IMR-90 (cell line): ENCODE measurements around the gene EYS. TPM values are rescaled to one million over a fixed set of nuclear protein-coding genes. Genes with fewer than 3 reads are reported as not detected.

ENCODE experiments used
- ATAC-seq: fragments of 200-7000 bp; cut with Tn5 transposase; 2 replicates; pipeline ENCODE4 v1.9.1; 2020; ENCODE audit warnings: low read depth, mild to moderate bottlenecking, moderate library complexity
- BruUV-seq: library from RNA; stranded (reverse); fragments of 400-500 nt; replicated peaks from 2 replicates; lab custom pipeline; 2021; lab: Mats Ljungman, UMichigan
- CTCF ChIA-PET: fragments of 300-600 bp; formaldehyde crosslinking; extraction: SDS; loops from one replicate; lab custom pipeline; 2021; ENCODE audit warnings: antibody characterized with exemption; lab: Yijun Ruan, JAX
- POLR2A ChIA-PET: fragments of 300-600 bp; sonication (Branson Sonifier 250); formaldehyde crosslinking; loops from one replicate; lab custom pipeline; 2022; ENCODE audit warnings: antibody characterized with exemption; ENCODE audit not compliant: unreplicated experiment; lab: Charles Lee
- DNase-seq: peaks from one replicate; pipeline ENCODE4 v3.0.0; 2013
- H2AFZ ChIP-seq: replicated peaks from 2 replicates; pipeline ENCODE3; 2013; ENCODE audit warnings: low read length, mild to moderate bottlenecking; ENCODE audit not compliant: poor library complexity
- H2AK5ac ChIP-seq: 2 replicates; pipeline ENCODE4 v1.6.1; 2013; ENCODE audit warnings: low read depth, low read length, inconsistent platforms
- H2AK9ac ChIP-seq: replicated peaks from 2 replicates; pipeline ENCODE3; 2013; ENCODE audit warnings: mild to moderate bottlenecking, low read depth, low read length, moderate library complexity; ENCODE audit not compliant: poor library complexity
- H2BK120ac ChIP-seq: 2 replicates; pipeline ENCODE4 v1.6.1; 2013; ENCODE audit warnings: low read depth, low read length, inconsistent platforms
- H2BK15ac ChIP-seq: 3 replicates; pipeline ENCODE4 v1.6.1; 2013; ENCODE audit warnings: low read depth, low read length, inconsistent platforms
- H2BK20ac ChIP-seq: 2 replicates; pipeline ENCODE4 v1.6.1; 2013; ENCODE audit warnings: low read depth, mild to moderate bottlenecking, inconsistent platforms, low read length, moderate library complexity
- H2BK5ac ChIP-seq: 2 replicates; pipeline ENCODE4 v1.6.1; 2013; ENCODE audit warnings: mild to moderate bottlenecking, low read depth, low read length, inconsistent platforms; ENCODE audit not compliant: poor library complexity, severe bottlenecking
- H3K14ac ChIP-seq: replicated peaks from 2 replicates; pipeline ENCODE4 v1.6.1; 2013; ENCODE audit warnings: low read depth, low read length, inconsistent platforms
- H3K18ac ChIP-seq: 2 replicates; pipeline ENCODE4 v1.6.1; 2013; ENCODE audit warnings: low read depth, low read length, control low read depth
- H3K23ac ChIP-seq: 2 replicates; pipeline ENCODE4 v1.6.1; 2013; ENCODE audit warnings: low read depth, low read length, inconsistent platforms
- H3K27ac ChIP-seq: 2 replicates; pipeline ENCODE4 v1.5.1; 2013; ENCODE audit warnings: mild to moderate bottlenecking, control low read depth, low read length; ENCODE audit not compliant: insufficient read depth
- H3K27me3 ChIP-seq: 2 replicates; pipeline ENCODE4 v1.6.1; 2013; ENCODE audit warnings: low read length; ENCODE audit not compliant: control insufficient read depth, insufficient read depth
- H3K36me3 ChIP-seq: 2 replicates; pipeline ENCODE4 v1.6.1; 2013; ENCODE audit warnings: low read length, mixed read lengths; ENCODE audit not compliant: control insufficient read depth, insufficient read depth
- H3K4ac ChIP-seq: 2 replicates; pipeline ENCODE4 v1.6.1; 2013; ENCODE audit warnings: low read depth, low read length, inconsistent platforms
- H3K4me1 ChIP-seq: 2 replicates; pipeline ENCODE4 v1.6.1; 2013; ENCODE audit warnings: low read length, mixed read lengths; ENCODE audit not compliant: control insufficient read depth, insufficient read depth
- H3K4me2 ChIP-seq: 2 replicates; pipeline ENCODE4 v1.6.1; 2013; ENCODE audit warnings: low read depth, mild to moderate bottlenecking, control low read depth, low read length, moderate library complexity
- H3K4me3 ChIP-seq: 2 replicates; pipeline ENCODE4 v1.5.1; 2013; ENCODE audit warnings: low read depth, mild to moderate bottlenecking, control low read depth, low read length, moderate library complexity; ENCODE audit not compliant: insufficient read depth
- H3K56ac ChIP-seq: 2 replicates; pipeline ENCODE4 v1.6.1; 2013; ENCODE audit warnings: low read length, inconsistent platforms; ENCODE audit not compliant: insufficient read depth; ENCODE audit errors: extremely low read depth
- H3K79me1 ChIP-seq, 2 experiments: 2 replicates each; pipeline ENCODE4 v1.6.1; 2013; ENCODE audit warnings: low read length in 2 of 2, inconsistent platforms in 1 of 2, low read depth in 1 of 2
- H3K9ac ChIP-seq: 2 replicates; pipeline ENCODE4 v1.6.1; 2013; ENCODE audit warnings: low read depth, low read length, control low read depth
- H3K9me1 ChIP-seq: 2 replicates; pipeline ENCODE4 v1.6.1; 2013; ENCODE audit warnings: low read length, inconsistent platforms; ENCODE audit not compliant: insufficient read depth
- H3K9me3 ChIP-seq: 2 replicates; pipeline ENCODE4 v1.6.1; 2013; ENCODE audit warnings: low read length; ENCODE audit not compliant: control insufficient read depth, insufficient read depth
- H4K20me1 ChIP-seq: 2 replicates; pipeline ENCODE4 v1.6.1; 2013; ENCODE audit warnings: low read length, inconsistent platforms; ENCODE audit not compliant: insufficient read depth
- H4K5ac ChIP-seq: 2 replicates; pipeline ENCODE4 v1.6.1; 2013; ENCODE audit warnings: mild to moderate bottlenecking, low read depth, low read length, control low read depth
- H4K8ac ChIP-seq, 2 experiments: 2 replicates each; pipeline ENCODE4 v1.6.1; 2013; ENCODE audit warnings: low read depth in 2 of 2, low read length in 2 of 2, control low read depth in 1 of 2, inconsistent platforms in 1 of 2
- H4K91ac ChIP-seq: 2 replicates; pipeline ENCODE4 v1.6.1; 2013; ENCODE audit warnings: low read depth, low read length, inconsistent platforms; ENCODE audit not compliant: insufficient read depth
- BHLHE40 ChIP-seq: fragments of 150-350 bp; IDR thresholded peaks from 2 replicates; pipeline ENCODE4 v1.6.1; 2016; ENCODE audit warnings: mild to moderate bottlenecking, low read depth, low read length
- CEBPB ChIP-seq: IDR thresholded peaks from 2 replicates; pipeline ENCODE4 v1.6.1; 2012; ENCODE audit warnings: low read depth, low read length, improper control_type of control experiment
- CHD1 ChIP-seq: IDR thresholded peaks from 2 replicates; pipeline ENCODE4 v1.6.1; 2012; ENCODE audit warnings: low read depth, low read length, improper control_type of control experiment
- FOS ChIP-seq: fragments of 150-350 bp; IDR thresholded peaks from 2 replicates; pipeline ENCODE4 v1.6.1; 2016; ENCODE audit warnings: low read depth, low read length
- NFE2L2 ChIP-seq: fragments of 150-350 bp; IDR thresholded peaks from 2 replicates; pipeline ENCODE4 v1.6.1; 2016; ENCODE audit warnings: low read depth, mild to moderate bottlenecking, low read length
- RAD21 ChIP-seq: IDR thresholded peaks from 2 replicates; pipeline ENCODE4 v1.6.1; 2012; ENCODE audit warnings: low read length, improper control_type of control experiment
- RCOR1 ChIP-seq: IDR thresholded peaks from 2 replicates; pipeline ENCODE4 v1.6.1; 2012; ENCODE audit warnings: mild to moderate bottlenecking, low read length, improper control_type of control experiment; ENCODE audit not compliant: insufficient replicate concordance
- WGBS, 2 experiments: methylation state at CpG; one replicate each; pipeline versions ENCODE4 v1.1.5 to v1.1.7; 2013; ENCODE audit warnings: missing lambda C conversion rate in 2 of 2; ENCODE audit not compliant: insufficient read length in 1 of 2; ENCODE audit errors: extremely low coverage in 2 of 2; 5-methylcytosine and 5-hydroxymethylcytosine counted together
- dilution Hi-C: fragments of 300-500 bp; cut with HindIII; formaldehyde crosslinking; loops from one replicate; pipeline ENCODE4 v1.14.3; 2018; ENCODE audit warnings: low sequenced_read_pairs; ENCODE audit not compliant: unreplicated experiment
- in situ Hi-C: fragments of 300-500 bp; cut with MboI; formaldehyde crosslinking; loops from 3 replicates; pipeline ENCODE4 v1.14.3; 2019; ENCODE audit warnings: low sequenced_read_pairs, inconsistent platforms, mixed read lengths
- intact Hi-C: fragments of 100-400 bp; cut with micrococcal nuclease; formaldehyde crosslinking; loops from 2 replicates; pipeline ENCODE4 v1.10.0; 2022
- polyA plus RNA-seq, 3 experiments: library from polyadenylated mRNA; depleted of rRNA; stranded (reverse); fragments of >200 nt; gene quantifications; 2 replicates each; pipeline ENCODE4 v1.2.3, GENCODE V29; 2012; ENCODE audit warnings: low replicate concordance in 1 of 3
- total RNA-seq: library from RNA; depleted of rRNA; stranded (reverse); fragments of >200 nt; gene quantifications from 2 replicates; pipeline ENCODE4 v1.2.3, GENCODE V29; 2012
- TF ChIP-seq, protein P1 (sequence below): fragments of 150-350 bp; IDR thresholded peaks from 2 replicates; pipeline ENCODE4 v1.6.1; 2017; ENCODE audit warnings: mild to moderate bottlenecking, antibody characterized with exemption, low read length, low read depth
- TF ChIP-seq, protein P2 (sequence below): fragments of 150-350 bp; IDR thresholded peaks from 2 replicates; pipeline ENCODE4 v1.6.1; 2016; ENCODE audit warnings: low read depth, mild to moderate bottlenecking, low read length, moderate library complexity, borderline replicate concordance

The EYS gene
- total and polyA plus RNA-seq, 2 of the 4 experiments (the other 2 are of a cell fraction) = under 0.01 TPM; not detected in 1

DNA sequence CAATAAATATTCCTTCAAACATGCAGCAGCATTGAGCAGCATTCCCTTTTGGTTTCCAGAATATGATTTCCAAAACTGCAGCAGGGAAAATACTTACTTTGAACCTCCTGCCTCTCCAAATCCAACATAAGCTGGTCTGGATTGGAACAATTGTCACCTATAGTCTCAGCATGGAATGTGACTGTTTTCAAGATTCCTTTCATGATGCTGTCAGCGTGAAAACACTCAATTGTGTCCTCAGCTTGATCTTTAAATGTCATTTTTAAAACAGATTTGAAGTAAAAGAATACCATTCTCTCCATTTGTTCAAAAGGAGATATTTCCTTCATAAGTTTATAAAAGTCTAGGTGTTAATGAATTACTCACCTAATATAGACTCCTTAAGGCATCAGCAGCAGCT, 993.9 kb downstream of the EYS start:
- Histone ChIP-seq H3K4me3 (no peak overlapping the region), H4K20me1 (no peaks in the 10 kb centered on the region), H3K9ac (no peak overlapping the region), H3K27me3 (no peaks in the 10 kb centered on the region), H3K27ac (no peak overlapping the region), H3K18ac (no peak overlapping the region), H2BK20ac (no peak overlapping the region), H2AFZ (no peak overlapping the region), H2BK120ac (no peak overlapping the region), H3K4me2 (no peak overlapping the region), H3K79me1 (no peaks in the 10 kb centered on the region), H3K36me3 (no peaks in the 10 kb centered on the region), H3K4ac (no peak overlapping the region), H2BK5ac (no peak overlapping the region), H3K23ac (no peak overlapping the region), H2AK9ac (no peak overlapping the region), H3K14ac (no peak overlapping the region), H3K4me1 (no peaks in the 10 kb centered on the region), H2AK5ac (no peak overlapping the region), H3K56ac (no peak overlapping the region), H4K8ac (no peak overlapping the region), H4K91ac (no peak overlapping the region), H3K9me3 (no peaks in the 10 kb centered on the region), H2BK15ac (no peak overlapping the region), H4K5ac (no peak overlapping the region), H3K9me1 (no peaks in the 10 kb centered on the region)
- intact Hi-C loops = no loop called here
- no peak for DNase-seq
- BruUV-seq = no TSS peak
- ChIA-PET CTCF (no interaction called here), POLR2A (no interaction called here)
- dilution Hi-C loops = no loop called here
- TF ChIP-seq CEBPB (no peak), RCOR1 (no peak), CHD1 (no peak), FOS (no peak), NFE2L2 (no peak), BHLHE40 (no peak), RAD21 (no peak)
- TF ChIP-seq, protein P1, sequence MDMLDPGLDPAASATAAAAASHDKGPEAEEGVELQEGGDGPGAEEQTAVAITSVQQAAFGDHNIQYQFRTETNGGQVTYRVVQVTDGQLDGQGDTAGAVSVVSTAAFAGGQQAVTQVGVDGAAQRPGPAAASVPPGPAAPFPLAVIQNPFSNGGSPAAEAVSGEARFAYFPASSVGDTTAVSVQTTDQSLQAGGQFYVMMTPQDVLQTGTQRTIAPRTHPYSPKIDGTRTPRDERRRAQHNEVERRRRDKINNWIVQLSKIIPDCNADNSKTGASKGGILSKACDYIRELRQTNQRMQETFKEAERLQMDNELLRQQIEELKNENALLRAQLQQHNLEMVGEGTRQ = no peak
- TF ChIP-seq, protein P2, sequence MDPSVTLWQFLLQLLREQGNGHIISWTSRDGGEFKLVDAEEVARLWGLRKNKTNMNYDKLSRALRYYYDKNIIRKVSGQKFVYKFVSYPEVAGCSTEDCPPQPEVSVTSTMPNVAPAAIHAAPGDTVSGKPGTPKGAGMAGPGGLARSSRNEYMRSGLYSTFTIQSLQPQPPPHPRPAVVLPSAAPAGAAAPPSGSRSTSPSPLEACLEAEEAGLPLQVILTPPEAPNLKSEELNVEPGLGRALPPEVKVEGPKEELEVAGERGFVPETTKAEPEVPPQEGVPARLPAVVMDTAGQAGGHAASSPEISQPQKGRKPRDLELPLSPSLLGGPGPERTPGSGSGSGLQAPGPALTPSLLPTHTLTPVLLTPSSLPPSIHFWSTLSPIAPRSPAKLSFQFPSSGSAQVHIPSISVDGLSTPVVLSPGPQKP = no peak
- in situ Hi-C loops = no loop called here
- no peak for ATAC-seq
- WGBS, 2 experiments = no CpG with 5 or more reads among the region's 1 CpG
